DOHH2 (cell line): ENCODE data around the gene UBE2I.

Experiments used
- H3F3A ChIP-seq: fragments of 200-600 bp; sonication (generic), shearing (Covaris generic); 2 replicates; pipeline ENCODE4 v1.6.0; 2016; ENCODE audit warnings: antibody characterized with exemption, mild to moderate bottlenecking; ENCODE audit not compliant: control insufficient read depth, insufficient read depth
- H3K27ac ChIP-seq: fragments of 200-600 bp; sonication (generic); 2 replicates; pipeline ENCODE4 v1.5.1; 2014; ENCODE audit warnings: low read depth, mild to moderate bottlenecking, low read length, moderate library complexity
- H3K27me3 ChIP-seq: fragments of 200-600 bp; sonication (generic); 2 replicates; pipeline ENCODE4 v1.6.1; 2014; ENCODE audit warnings: mild to moderate bottlenecking, low read length, mixed read lengths; ENCODE audit not compliant: control insufficient read depth
- H3K36me3 ChIP-seq: fragments of 200-600 bp; sonication (generic); 2 replicates; pipeline ENCODE4 v1.6.1; 2014; ENCODE audit warnings: mild to moderate bottlenecking, low read length, moderate library complexity, mixed read lengths; ENCODE audit not compliant: control insufficient read depth
- H3K4me1 ChIP-seq: fragments of 200-600 bp; sonication (generic); 2 replicates; pipeline ENCODE4 v1.6.1; 2014; ENCODE audit warnings: mild to moderate bottlenecking, low read length, mixed read lengths; ENCODE audit not compliant: control insufficient read depth
- H3K4me2 ChIP-seq: fragments of 200-600 bp; sonication (generic); 2 replicates; pipeline ENCODE4 v1.6.0; 2014; ENCODE audit warnings: mild to moderate bottlenecking, low read length, moderate library complexity
- H3K4me3 ChIP-seq: fragments of 200-600 bp; sonication (generic); 2 replicates; pipeline ENCODE4 v1.5.1; 2014; ENCODE audit warnings: mild to moderate bottlenecking, low read length, mixed read lengths
- H3K79me2 ChIP-seq: fragments of 200-600 bp; sonication (generic); 2 replicates; pipeline ENCODE4 v1.6.1; 2014; ENCODE audit warnings: mild to moderate bottlenecking, low read length, mixed read lengths; ENCODE audit not compliant: control insufficient read depth
- H3K9me2 ChIP-seq: fragments of 200-600 bp; sonication (generic); replicated peaks from 2 replicates; pipeline ENCODE4 v1.6.1; 2014; ENCODE audit warnings: mild to moderate bottlenecking, low read length, mixed read lengths; ENCODE audit not compliant: control insufficient read depth
- H3K9me3 ChIP-seq: fragments of 200-600 bp; sonication (generic); 2 replicates; pipeline ENCODE4 v1.6.1; 2014; ENCODE audit warnings: antibody characterized with exemption, low read length, mixed read lengths; ENCODE audit not compliant: control insufficient read depth, insufficient read depth
- H4K20me1 ChIP-seq: fragments of 200-600 bp; sonication (generic); 2 replicates; pipeline ENCODE4 v1.6.0; 2014; ENCODE audit warnings: low read depth, mild to moderate bottlenecking, antibody characterized with exemption, low read length, moderate library complexity; ENCODE audit not compliant: control insufficient read depth, insufficient read depth
- EZH2phosphoT487 ChIP-seq: fragments of 200-600 bp; sonication (generic); IDR thresholded peaks from 2 replicates; pipeline ENCODE4 v1.6.1; 2017; ENCODE audit warnings: borderline replicate concordance, mild to moderate bottlenecking, antibody characterized with exemption, low read length, moderate library complexity, mixed read lengths
- TF ChIP-seq, protein P1 (sequence below): fragments of 200-600 bp; sonication (generic); IDR thresholded peaks from one replicate; pipeline ENCODE4 v1.5.1; 2014; ENCODE audit warnings: antibody characterized with exemption, mild to moderate bottlenecking, low read depth, low read length; ENCODE audit not compliant: poor library complexity, severe bottlenecking

Gene UBE2I

DNA sequence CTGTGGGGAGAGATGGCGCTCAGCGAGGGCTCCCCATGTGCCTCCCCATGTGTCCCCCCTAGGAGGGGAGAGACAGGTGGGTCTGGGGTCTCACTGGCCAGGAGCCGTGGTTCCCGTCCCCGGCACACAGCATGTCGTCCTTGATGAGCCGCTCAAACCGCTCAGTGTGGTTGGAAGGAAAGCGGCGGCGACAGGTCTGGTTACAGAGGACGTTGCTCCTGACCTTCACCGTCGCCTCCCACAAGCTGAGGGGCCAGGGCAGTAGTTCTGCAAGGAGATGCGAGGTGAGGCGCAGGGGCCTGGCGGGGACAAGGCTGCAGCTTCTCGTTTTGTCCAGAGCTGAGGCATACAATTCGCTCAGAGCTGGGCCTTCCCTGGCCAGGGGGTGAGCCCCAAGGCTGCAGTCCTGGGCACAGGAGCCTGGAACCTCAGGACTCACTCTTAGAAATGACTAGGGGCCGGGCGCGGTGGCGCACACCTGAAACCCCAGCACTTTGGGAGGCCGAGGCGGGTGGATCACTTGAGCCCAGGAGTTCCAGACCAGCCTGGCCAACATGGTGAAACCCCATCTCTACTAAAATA lies 22.8 kb upstream of the UBE2I start:
- TF ChIP-seq, protein P1, sequence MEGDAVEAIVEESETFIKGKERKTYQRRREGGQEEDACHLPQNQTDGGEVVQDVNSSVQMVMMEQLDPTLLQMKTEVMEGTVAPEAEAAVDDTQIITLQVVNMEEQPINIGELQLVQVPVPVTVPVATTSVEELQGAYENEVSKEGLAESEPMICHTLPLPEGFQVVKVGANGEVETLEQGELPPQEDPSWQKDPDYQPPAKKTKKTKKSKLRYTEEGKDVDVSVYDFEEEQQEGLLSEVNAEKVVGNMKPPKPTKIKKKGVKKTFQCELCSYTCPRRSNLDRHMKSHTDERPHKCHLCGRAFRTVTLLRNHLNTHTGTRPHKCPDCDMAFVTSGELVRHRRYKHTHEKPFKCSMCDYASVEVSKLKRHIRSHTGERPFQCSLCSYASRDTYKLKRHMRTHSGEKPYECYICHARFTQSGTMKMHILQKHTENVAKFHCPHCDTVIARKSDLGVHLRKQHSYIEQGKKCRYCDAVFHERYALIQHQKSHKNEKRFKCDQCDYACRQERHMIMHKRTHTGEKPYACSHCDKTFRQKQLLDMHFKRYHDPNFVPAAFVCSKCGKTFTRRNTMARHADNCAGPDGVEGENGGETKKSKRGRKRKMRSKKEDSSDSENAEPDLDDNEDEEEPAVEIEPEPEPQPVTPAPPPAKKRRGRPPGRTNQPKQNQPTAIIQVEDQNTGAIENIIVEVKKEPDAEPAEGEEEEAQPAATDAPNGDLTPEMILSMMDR = no peak
- TF ChIP-seq EZH2phosphoT487 = no peak
- Histone ChIP-seq H3K27me3 (peaks cover 14% of the 10 kb centered on the region), H3K4me2 (no peak overlapping the region), H3K36me3 (no peaks in the 10 kb centered on the region), H3K27ac (no peak overlapping the region), H3K79me2 (no peaks in the 10 kb centered on the region), H3K4me3 (no peak overlapping the region), H4K20me1 (no peaks in the 10 kb centered on the region), H3K9me3 (no peaks in the 10 kb centered on the region), H3K9me2 (no peaks in the 10 kb centered on the region), H3K4me1 (peaks cover 3% of the 10 kb centered on the region; the same call in 1 of the 2 replicates), H3F3A (no peaks in the 10 kb centered on the region)

DNA sequence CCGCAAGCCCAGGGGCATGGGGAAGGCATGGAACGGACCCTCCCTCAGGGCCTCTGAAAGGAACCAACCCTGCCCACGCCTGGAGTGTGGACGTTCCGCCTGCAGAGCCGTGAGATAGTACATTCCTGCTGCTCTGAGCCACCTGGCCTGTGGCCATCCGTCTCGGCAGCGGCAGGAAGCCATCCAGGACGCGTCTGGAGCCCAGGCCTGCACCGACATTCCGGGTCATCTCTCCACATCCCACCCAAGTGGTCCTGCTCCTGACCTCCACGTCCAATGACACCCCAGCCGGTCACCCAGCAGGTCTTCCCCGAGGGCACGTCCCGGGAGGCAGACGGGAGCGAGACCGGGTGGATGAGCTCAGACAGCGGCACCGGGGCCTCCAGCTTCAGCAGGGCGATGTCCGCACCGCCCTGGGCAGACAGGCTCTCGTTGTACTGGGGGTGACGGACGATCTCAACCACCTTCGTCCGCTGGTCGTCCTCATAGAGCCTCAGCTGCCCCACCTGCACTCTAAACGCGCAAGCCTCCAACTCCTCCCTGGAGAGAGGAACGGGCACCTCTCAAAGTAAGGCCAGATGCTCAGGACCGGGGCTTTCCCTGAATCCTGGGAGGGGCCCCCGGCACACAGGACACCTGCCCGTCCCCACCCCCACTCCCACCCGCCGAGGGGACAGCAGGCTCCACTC lies 21.3 kb upstream of the UBE2I start:
- H3K4me3 ChIP-seq = no peak overlapping the region
- TF ChIP-seq, protein P1 = no peak
- no peak for TF ChIP-seq EZH2phosphoT487
- no peaks in the 10 kb centered on the region for H3K4me1 ChIP-seq
- no peaks in the 10 kb centered on the region for H4K20me1 ChIP-seq
- no peaks in the 10 kb centered on the region for H3K36me3 ChIP-seq
- no peaks in the 10 kb centered on the region for H3K9me3 ChIP-seq
- H3F3A ChIP-seq = no peaks in the 10 kb centered on the region
- no peaks in the 10 kb centered on the region for H3K9me2 ChIP-seq
- no peak overlapping the region for H3K27ac ChIP-seq
- H3K79me2 ChIP-seq = no peaks in the 10 kb centered on the region
- H3K27me3 ChIP-seq = peaks cover 16% of the 10 kb centered on the region
- H3K4me2 ChIP-seq = no peak overlapping the region

DNA sequence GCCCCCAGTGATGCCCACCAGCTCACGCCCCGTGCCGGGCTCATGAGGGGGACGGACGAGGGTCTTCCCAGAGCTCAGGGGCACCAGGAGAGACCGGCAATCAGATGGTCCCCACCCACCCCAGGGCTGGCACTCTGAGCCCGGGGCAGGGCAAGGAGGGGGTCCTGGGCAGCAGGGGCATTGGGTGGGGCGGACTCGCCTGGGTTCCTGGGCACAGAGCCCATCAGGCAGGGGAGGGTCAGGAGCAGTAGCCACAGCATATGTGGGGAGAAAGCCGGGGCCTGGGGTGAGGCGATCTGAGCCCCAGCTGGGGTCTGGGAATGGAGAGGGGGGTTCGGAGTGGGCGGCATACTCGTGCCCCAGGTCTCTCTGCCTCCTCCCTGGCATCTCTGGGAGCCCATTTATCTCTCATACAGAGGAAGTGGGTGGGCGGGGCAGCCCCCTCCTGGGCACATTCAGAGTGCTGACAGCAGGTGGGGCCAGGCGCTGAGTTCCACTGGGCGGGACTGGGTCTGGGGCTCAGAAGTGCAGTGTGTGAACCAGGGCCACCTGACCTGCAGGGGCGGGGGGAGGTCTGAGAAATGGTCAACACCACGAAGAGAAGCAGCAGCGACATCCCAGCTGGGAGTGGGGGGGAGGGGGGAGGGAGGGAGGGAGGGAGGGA lies 20.5 kb upstream of the UBE2I start:
- H3K4me3 ChIP-seq = no peak overlapping the region
- no peak overlapping the region for H3K4me2 ChIP-seq
- H3K27ac ChIP-seq = no peak overlapping the region
- no peaks in the 10 kb centered on the region for H3K9me2 ChIP-seq
- no peaks in the 10 kb centered on the region for H3K9me3 ChIP-seq
- peaks cover 18% of the 10 kb centered on the region for H3K27me3 ChIP-seq
- TF ChIP-seq, protein P1 = no peak
- no peak for TF ChIP-seq EZH2phosphoT487
- H3K36me3 ChIP-seq = no peaks in the 10 kb centered on the region
- no peaks in the 10 kb centered on the region for H3F3A ChIP-seq
- H3K4me1 ChIP-seq = no peaks in the 10 kb centered on the region
- no peaks in the 10 kb centered on the region for H4K20me1 ChIP-seq
- H3K79me2 ChIP-seq = no peaks in the 10 kb centered on the region
